Smooth muscle cell of the brain vasculature (primary cell): Measurements from ENCODE around the gene DYNC1H1.

Experiments used
- DNase-seq: peaks from one replicate; pipeline ENCODE4 v3.0.0-alpha.2; 2012; ENCODE audit warnings: low read depth, low spot score

Gene DYNC1H1

DNA sequence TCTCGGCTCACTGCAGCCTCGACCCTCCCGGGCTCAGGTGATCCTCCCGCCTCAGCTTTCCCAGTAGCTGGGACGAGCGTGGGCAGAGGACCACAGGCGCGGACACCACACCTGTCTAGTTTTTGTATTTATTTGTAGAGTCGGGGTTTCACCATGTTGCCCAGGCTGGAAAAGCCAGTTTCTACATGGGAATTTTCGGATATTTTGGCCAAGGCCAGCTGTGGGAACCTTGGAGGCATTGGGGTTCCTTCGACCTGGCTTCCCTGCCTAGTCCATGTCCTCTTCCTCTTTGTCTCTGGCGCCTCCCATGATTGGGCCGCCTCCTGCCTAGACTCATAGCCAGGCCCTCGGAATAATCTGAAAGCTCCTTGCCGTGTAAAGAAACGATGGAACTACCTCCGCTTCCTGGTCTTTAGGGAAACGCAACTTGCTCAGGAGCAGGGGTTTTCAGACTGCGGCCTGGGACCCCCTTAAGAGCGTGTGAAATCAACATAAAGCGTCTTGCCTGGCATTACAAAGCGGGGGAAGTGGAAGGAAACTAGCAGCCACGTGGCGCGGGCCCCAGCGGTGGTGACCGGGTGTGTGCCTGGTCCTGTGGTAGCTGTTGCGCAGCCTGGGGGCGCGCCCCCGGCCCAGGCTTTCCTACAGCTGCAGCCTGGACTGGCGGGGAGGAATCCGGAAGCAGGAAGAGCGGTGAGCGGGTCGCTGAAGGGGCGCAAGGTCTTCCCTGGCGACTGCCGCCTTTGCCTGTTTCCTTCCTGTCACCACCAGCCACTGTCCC is 123.8 kb downstream of the DYNC1H1 start:
- no peak for DNase-seq

DNA sequence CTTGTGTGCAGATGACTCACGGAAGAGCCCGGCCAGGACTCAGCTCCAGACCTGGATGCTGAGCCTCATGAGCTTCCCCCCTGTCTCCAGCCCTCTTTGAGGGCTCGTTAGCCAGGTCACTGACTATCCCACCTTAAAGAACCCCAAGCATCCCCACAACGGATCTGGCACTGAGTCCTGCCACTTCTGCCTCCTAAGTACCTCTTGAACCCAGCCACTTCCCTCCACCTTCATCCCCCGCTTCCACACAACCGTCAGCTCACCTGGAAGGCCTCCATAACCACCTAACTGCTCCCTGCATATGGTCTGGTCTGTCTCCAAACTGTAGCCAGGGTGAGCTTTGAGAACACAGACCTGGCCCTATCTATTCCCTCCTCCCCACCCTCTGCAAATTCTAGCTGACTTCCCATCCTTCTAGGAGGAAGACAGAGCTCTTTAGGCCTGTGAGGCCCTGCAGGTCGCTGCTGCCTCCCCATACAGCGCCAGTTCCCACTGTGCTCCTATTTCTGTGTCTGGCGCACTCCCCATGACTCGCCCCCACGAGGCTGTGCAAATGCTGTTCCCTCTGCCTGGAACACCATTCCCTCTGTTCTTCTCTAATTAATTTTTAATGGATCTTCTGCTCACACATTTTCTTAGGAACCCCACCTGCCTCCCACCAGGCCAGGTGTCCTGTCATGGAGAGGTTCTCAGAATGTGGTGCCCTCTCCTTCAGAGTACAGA is 125.4 kb downstream of the DYNC1H1 start:
- no peak for DNase-seq

DNA sequence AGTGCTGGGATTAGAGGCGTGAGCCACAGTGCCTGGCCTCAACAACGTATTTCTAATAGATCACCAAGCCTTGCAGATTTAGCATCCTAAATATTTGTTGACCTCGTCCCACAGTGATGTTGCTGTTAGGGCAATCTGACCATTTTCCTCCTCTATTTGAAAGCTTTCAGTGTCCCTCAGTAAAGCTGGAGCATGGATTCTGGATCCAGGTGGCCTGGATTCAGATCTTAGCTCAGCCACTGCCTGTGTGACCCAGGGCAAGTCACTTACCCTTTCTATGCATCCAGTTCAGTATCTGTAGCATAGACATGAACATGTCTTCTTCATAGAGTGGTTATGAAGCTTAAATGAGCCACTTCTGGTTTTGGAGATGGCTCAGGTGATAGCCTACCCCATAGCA is 126.3 kb downstream of the DYNC1H1 start:
- no peak for DNase-seq

DNA sequence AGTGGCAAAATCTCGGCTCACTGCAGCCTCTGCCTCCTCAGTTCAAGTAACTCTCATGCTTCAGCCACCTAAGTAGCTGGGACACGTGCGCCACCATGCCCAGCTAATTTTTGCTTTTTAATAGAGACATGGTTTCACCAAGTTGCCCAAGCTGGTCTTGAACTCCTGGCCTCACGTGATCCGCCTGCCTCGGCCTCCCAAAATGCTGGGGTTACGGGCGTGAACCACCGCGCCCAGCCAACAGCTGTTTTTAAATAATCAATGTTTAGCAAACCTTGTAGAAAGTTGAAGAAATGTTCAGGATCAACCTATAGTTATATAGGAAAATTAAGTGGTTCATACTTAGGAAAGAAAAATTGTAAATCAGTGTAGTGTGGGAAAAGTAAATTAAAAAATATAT is 128.4 kb downstream of the DYNC1H1 start:
- no peak for DNase-seq

DNA sequence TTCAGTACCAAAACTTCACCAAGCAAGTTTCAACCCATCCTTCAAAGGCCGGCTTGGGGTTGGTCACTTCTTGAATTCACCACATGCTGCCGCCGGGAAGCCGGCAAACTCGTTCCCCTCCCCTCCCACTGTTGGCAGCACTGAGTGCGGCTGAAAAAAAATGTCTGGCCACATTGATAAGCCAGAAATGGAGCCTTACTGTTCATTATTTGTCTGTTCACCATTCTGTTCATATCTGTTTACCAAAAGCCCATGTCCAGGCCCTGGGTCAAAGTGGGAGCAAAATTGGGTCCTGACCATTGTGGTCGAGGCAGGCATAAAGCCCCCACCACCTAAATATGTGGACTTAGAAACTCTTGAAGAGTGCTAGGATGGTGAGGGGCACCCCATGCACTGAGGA is 129.7 kb downstream of the DYNC1H1 start:
- DNase-seq, result no peak

DNA sequence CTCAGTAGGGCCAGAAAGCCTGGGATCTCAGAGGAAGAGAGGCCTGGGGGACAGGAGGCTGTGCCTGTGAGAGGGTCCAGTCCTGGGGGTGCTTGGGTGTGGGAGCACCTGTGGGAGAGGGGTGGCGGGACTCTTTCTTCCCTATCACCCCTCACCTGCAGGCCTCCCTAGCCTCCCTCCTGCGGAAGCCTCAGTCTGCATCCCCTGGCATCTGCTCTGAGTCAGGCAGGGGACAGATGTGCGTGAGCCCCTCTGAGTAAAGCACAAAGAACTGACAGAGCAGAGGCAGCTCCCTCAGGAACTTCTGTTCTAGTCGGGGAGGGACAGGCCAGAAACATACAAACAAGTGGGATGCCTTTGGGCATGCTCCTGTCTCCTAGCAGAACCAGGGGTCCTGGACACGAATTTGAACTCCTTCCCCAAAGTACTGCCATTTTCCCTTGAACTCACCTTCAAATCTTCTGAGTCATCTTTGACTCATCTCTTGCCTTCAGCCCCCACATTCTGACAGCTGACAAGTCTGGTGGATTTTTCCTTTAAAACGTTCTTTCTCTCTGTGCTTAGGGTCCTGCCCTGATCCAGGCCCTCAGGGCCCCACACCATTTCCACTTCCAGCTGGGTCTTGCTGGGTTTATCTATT is 131.0 kb downstream of the DYNC1H1 start:
- no peak for DNase-seq

DNA sequence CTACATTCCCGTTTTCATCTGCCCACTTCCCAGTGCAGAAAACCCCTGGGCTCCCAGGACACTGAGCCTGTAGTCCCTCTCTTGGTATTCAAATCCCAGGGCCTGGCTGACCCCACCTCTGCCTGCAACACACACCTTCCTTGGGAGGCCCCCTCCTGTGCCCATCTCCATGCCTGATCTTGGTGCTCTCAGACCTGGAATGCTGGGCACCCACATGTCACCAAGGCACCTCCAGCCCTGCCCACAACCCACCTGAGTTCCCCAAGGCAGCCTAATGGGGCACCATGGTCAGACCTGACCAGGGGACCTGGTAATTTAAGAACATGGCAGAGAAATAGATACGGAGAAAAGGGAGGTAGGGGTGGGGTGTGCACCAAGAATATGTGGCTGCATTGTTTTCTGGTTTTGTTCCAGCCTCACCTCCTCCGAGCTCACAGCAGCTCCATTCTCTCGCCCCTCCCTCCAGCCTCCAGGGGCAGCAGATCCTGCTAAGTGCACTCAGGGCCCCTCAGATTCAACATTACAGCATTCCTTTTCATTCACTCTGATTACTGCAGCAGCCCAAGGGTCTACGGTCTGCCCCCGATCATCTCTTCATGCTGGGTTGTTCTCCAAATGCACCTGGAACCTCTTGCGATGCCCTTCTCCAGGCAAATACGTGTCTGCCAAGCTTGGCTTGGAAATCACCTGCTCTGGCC is 131.6 kb downstream of the DYNC1H1 start:
- DNase-seq, result no peak

DNA sequence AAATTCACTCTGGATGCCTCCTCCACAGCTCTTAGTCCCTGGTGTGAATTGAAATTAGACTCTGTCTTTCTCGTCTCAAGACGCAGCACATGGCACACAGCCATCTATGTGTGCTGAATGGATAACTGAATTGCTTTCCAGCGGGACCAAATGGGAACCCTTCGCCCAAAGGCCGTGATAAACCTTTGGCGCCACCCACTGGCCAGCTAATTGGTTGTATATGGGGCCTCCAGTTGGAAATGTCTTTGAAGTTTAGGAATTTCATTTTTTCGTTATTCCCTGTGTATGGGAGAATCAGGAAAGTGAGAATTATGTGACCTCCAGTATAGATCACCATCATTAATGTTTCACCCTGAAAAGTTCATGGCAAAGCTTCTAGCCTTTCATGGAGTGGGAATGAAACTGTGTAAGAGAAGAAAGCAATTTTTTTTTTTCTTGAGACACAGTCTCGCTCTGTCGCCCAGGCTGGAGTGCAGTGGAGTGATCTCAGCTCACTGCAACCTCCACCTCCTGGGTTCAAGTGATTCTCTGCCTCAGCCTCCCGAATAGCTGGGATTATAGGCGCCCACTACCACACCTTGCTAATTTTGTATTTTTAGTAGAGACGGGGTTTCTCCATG is 132.3 kb downstream of the DYNC1H1 start:
- DNase-seq, result peak; percentile 32

DNA sequence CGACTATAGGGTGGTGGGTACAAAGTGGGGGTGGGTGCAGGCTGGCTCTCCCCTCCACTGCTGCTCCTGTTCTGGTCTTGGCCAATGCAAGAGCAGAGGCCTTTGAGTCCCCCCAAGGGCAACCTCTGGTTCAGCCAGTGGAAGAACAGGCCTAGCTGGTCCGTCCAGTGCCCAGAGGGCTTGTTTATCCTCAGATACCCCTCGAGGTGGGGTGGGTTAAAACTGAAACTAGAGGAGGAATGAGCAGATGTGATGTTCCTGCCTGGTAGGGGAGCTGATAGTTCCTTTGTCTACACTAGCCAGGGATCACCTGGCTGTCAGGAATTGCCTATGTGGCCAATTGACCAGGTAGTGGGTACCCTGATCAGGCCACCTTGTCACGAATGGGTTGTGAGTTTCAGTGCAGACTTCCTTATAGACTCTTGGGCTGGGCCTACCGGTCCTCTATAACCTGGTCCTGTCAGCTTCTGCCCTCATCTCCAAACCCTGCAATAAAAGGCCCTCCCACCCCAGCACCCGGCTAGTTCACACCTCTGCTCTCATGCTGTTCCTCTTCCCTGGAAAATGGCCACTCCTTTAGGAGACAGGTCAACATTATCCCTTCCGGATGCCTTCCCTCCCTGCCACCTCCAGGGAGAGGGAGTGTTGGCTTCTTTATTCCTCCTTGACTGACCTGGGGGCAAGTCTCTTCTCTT is 133.2 kb downstream of the DYNC1H1 start:
- no peak for DNase-seq

DNA sequence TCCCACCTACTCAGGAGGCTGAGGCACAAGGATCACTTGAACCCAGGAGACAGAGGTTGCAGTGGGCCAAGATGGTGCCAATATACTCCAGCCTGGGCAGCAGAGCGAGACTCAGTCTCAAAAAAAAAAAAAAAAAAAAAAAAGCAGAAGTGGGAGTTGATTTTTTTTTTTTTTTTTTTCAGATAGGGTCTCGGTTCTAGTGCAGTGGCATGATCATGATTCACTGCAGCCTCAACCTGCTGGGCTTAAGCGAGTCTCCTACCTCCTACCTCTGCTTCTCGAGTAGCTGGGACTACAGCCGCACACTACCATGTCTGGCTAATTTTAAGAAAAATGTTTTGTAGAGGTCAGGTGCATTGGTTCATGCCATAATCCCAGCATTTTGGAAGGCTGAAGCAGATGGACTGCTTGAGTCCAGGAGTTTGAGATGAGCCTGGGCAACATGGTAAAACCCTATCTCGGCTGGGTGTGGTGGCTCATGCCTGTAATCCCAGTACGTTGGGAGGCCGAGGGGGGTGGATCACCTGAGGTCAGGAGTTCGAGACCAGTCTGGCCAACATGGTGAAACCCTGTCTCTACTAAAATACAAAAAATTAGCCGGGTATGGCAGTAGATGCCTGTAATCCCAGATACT is 138.8 kb downstream of the DYNC1H1 start:
- DNase-seq, result no peak

DNA sequence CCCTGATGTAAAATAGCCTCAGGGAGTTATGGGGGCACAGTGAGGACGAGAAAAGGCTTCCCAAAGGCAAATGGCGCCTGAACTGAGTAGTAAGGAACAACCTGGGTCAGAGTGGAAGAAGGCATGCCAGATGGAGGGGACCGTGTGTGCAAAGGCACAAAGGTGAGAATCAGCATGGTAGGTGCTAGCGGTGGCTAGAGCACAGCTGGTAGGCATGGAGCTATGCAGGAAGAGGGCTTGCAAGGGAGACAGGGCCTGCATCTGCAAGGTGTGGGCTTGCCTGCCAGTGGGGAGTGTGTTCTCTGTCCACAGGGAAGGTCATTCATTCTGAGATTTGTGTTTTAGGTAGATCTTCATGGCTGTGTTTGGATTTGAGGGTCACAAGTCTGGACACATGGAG is 141.0 kb downstream of the DYNC1H1 start:
- DNase-seq, result no peak
